Activated CD4-positive, alpha-beta T cell treated with anti-CD3 and anti-CD28 coated beads, Interleukin-2, amount 10 ng/mL, durations not matched to agents 7 days and 5 days (primary cell): Measurements from ENCODE around the gene CERS2. TPM values are rescaled to one million over a fixed set of nuclear protein-coding genes. Genes with fewer than 3 reads are reported as not detected.

Experiments
- CTCF ChIA-PET: fragments of 350-600 bp; sonication (Branson Sonifier 250); formaldehyde crosslinking; loops from one replicate; lab custom pipeline; 2021; ENCODE audit warnings: antibody characterized with exemption; lab: Charles Lee
- POLR2A ChIA-PET: fragments of 350-600 bp; sonication (Branson Sonifier 250); formaldehyde crosslinking; loops from one replicate; lab custom pipeline; 2021; ENCODE audit warnings: antibody characterized with exemption; lab: Charles Lee
- DNase-seq: peaks from one replicate; pipeline ENCODE4 v3.0.0-alpha.2; 2020
- H3K27ac Mint-ChIP-seq: one replicate; pipeline ENCODE4 v1.8.0; 2021; ENCODE audit warnings: mild to moderate bottlenecking, moderate library complexity, mixed read lengths
- H3K27me3 Mint-ChIP-seq: one replicate; pipeline ENCODE4 v1.8.0; 2021; ENCODE audit warnings: mixed read lengths
- H3K36me3 Mint-ChIP-seq: one replicate; pipeline ENCODE4 v1.8.0; 2021; ENCODE audit warnings: low read depth, mixed read lengths
- H3K4me1 Mint-ChIP-seq: one replicate; pipeline ENCODE4 v1.8.0; 2021; ENCODE audit warnings: mixed read lengths
- H3K4me3 Mint-ChIP-seq: one replicate; pipeline ENCODE4 v1.8.0; 2021; ENCODE audit warnings: mild to moderate bottlenecking, moderate library complexity, mixed read lengths
- H3K9me3 Mint-ChIP-seq: one replicate; pipeline ENCODE4 v1.8.0; 2021; ENCODE audit warnings: mixed read lengths
- total RNA-seq, 2 experiments: library from RNA; stranded (reverse); gene quantifications; one replicate each; pipeline ENCODE4 v1.2.3, GENCODE V29; 2021

CERS2 gene
- total RNA-seq, 2 experiments from 2014 or later = 173 to 192 TPM

GRCh38 chr1:150976401-150976821, 1.8 kb upstream of the CERS2 start:
- Mint-ChIP-seq H3K27ac (peak overlapping the region; percentile 74), H3K27me3 (no peaks in the 10 kb centered on the region), H3K36me3 (peaks cover 15% of the 10 kb centered on the region), H3K4me1 (peaks cover 64% of the 10 kb centered on the region), H3K4me3 (peak overlapping the region; percentile 78), H3K9me3 (no peaks in the 10 kb centered on the region)
- POLR2A ChIA-PET = interaction anchor here (0.6 kb wide), 1 partner anchor 317 kb away, joined by 3 read pairs; no protein-coding TSS in a partner anchor
- CTCF ChIA-PET = interaction anchor here (0.6 to 7.9 kb wide), 11 partner anchors 8 to 415 kb away, joined by 3 to 61 read pairs (median 4); partner anchors contain the start of gene MINDY1
- no peak for DNase-seq

GRCh38 chr1:150973836-150974579, 627 bp downstream of the CERS2 start:
- CTCF ChIA-PET = interaction anchor here (0.6 to 1.7 kb wide), 7 partner anchors 8 to 787 kb away, joined by 3 to 5 read pairs (median 3); partner anchors contain the start of gene ANXA9
- peak; percentile 39 for DNase-seq
- Mint-ChIP-seq H3K9me3 (no peaks in the 10 kb centered on the region), H3K27ac (peak overlapping the region; percentile 88), H3K4me1 (peaks cover 70% of the 10 kb centered on the region), H3K4me3 (peak overlapping the region; percentile 86), H3K36me3 (peaks cover 18% of the 10 kb centered on the region), H3K27me3 (no peaks in the 10 kb centered on the region)
- POLR2A ChIA-PET = interaction anchor here (0.9 to 1.2 kb wide), 3 partner anchors 22 to 33 kb away, joined by 3 read pairs; partner anchors contain the start of gene MINDY1

GRCh38 chr1:150973258-150973835, 1.3 kb downstream of the CERS2 start:
- H3K27ac Mint-ChIP-seq = peak overlapping the region; percentile 88
- no peak for DNase-seq
- H3K4me3 Mint-ChIP-seq = peak overlapping the region; percentile 86
- H3K36me3 Mint-ChIP-seq = peaks cover 21% of the 10 kb centered on the region
- POLR2A ChIA-PET = interaction anchor here (0.9 to 1.2 kb wide), 3 partner anchors 23 to 34 kb away, joined by 3 read pairs; partner anchors contain the start of gene MINDY1
- H3K27me3 Mint-ChIP-seq = no peaks in the 10 kb centered on the region
- no peaks in the 10 kb centered on the region for H3K9me3 Mint-ChIP-seq
- CTCF ChIA-PET = interaction anchor here (0.9 to 1.7 kb wide), 5 partner anchors 9 to 224 kb away, joined by 3 to 5 read pairs (median 3); partner anchors contain the start of gene ANXA9
- peaks cover 66% of the 10 kb centered on the region for H3K4me1 Mint-ChIP-seq

DNA sequence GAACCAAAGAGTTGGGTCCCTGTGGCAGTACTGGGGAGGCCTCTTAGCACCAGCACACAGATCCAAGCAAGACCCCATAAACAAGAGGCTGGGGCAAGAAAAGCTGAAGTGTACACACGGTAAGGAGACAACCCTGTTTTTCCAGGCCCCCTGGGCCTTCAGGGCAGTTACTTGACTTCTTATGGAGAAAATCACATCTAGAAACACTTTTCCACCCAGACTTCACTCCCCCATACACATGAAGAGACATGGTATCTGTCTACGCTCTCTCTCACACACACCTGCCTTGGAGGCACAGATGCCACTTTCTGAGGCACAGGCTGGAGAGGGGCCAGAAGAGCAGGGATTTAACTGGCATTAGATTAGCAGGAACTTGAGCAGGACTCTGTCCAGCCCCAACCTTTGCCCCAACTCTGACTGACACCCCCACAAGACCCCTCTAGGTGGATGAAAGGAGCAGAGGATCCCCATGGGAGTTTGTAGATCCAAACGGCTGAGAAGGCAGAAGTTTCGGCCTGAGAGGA, 2.2 kb downstream of the CERS2 start:
- H3K4me3 Mint-ChIP-seq = peak overlapping the region; percentile 86
- H3K9me3 Mint-ChIP-seq = no peaks in the 10 kb centered on the region
- H3K4me1 Mint-ChIP-seq = peaks cover 59% of the 10 kb centered on the region
- ChIA-PET POLR2A (no interaction called here), CTCF (interaction anchor here (1.7 kb wide), 1 partner anchor 10 kb away, joined by 3 read pairs; the partner anchor contains the start of gene ANXA9)
- peaks cover 29% of the 10 kb centered on the region for H3K36me3 Mint-ChIP-seq
- no peak for DNase-seq
- H3K27ac Mint-ChIP-seq = peak overlapping the region; percentile 88
- no peaks in the 10 kb centered on the region for H3K27me3 Mint-ChIP-seq

DNA sequence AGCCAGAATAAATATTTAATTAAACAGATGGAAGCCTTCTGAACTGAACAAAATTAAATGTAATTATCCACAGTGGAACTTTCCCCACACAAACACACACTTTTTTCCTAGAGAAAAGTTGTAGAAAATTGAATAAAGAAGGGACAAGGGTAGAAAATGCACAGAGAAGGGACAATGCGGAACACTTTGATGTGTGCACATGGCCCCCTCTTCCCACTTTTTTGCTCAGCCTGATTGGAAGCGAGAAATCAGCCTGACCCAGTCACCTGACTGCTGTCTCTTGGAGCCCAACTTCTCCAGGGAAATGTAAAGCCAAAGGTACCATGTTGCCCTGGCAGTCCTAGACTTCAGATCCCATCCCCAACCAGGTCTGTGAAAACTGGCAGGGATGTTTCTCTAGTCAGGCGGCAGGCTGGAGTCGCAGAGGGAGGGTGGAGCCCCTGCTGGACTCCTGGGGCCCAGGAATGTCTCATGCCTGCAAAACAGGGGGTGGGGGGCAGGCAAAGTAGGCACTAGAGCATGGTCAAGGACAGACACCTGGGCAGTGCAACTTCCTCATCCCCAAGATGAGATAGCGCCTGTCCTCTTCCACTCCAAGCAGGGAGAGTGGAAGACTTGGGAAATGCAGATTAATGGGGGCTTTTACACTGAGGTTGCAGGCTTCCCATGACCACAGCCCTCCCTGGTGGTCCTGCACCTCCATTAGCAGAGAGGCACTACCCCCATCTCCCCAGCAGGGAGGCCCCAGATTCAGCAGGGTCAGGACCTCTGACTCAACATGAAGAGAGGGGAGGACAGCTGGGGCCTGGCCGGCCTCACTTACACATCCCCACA, 2.8 kb downstream of the CERS2 start:
- CTCF ChIA-PET = no interaction called here
- Mint-ChIP-seq H3K4me3 (peak overlapping the region; percentile 86), H3K4me1 (peaks cover 52% of the 10 kb centered on the region), H3K9me3 (no peaks in the 10 kb centered on the region), H3K27me3 (no peaks in the 10 kb centered on the region), H3K36me3 (peaks cover 35% of the 10 kb centered on the region), H3K27ac (peak overlapping the region; percentile 88)
- no peak for DNase-seq
- POLR2A ChIA-PET = no interaction called here

GRCh38 chr1:150970808-150971582, 3.6 kb downstream of the CERS2 start:
- POLR2A ChIA-PET = no interaction called here
- Mint-ChIP-seq H3K27me3 (no peaks in the 10 kb centered on the region), H3K4me3 (no peak overlapping the region), H3K4me1 (peaks cover 44% of the 10 kb centered on the region), H3K9me3 (no peaks in the 10 kb centered on the region), H3K27ac (peak overlapping the region; percentile 50), H3K36me3 (peaks cover 42% of the 10 kb centered on the region)
- DNase-seq = no peak
- CTCF ChIA-PET = interaction anchor here (2.4 kb wide), 1 partner anchor 10 kb away, joined by 11 read pairs; the partner anchor contains the start of gene ANXA9

- no peak overlapping the region for H3K4me3 Mint-ChIP-seq
- no peak for DNase-seq
- H3K27ac Mint-ChIP-seq = no peak overlapping the region
- CTCF ChIA-PET = interaction anchor here (0.6 to 2.4 kb wide), 7 partner anchors 12 to 752 kb away, joined by 3 to 11 read pairs (median 4); partner anchors contain the start of gene ANXA9
- no peaks in the 10 kb centered on the region for H3K9me3 Mint-ChIP-seq
- H3K36me3 Mint-ChIP-seq = peaks cover 47% of the 10 kb centered on the region
- H3K4me1 Mint-ChIP-seq = peaks cover 39% of the 10 kb centered on the region
- POLR2A ChIA-PET = no interaction called here
- H3K27me3 Mint-ChIP-seq = no peaks in the 10 kb centered on the region
Observed at GRCh38 chr1:150969626-150970025, 5.0 kb downstream of the CERS2 start.

DNA sequence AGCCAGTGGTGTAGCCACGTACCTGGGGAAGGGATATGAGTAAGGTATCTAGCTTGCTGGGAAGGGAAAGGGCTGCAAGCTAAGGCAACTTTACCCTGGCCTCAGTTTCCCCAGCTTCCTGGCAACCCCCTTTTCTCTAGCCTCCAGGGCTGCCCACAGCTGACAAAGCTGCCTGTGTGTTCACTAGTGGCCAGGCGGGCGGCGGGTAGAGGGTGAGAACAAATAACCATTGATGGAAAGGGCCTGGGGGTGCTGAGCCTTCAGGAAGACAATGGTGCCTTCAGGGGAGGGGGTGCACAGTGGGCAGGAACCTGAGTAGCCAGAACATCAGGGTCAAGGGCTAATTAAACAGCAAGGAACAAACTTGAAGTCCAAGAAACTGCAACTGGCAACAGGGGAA, 6.1 kb downstream of the CERS2 start:
- H3K27ac Mint-ChIP-seq = no peak overlapping the region
- peaks cover 59% of the 10 kb centered on the region for H3K36me3 Mint-ChIP-seq
- POLR2A ChIA-PET = no interaction called here
- no peaks in the 10 kb centered on the region for H3K27me3 Mint-ChIP-seq
- no peak for DNase-seq
- peaks cover 37% of the 10 kb centered on the region for H3K4me1 Mint-ChIP-seq
- no peaks in the 10 kb centered on the region for H3K9me3 Mint-ChIP-seq
- no peak overlapping the region for H3K4me3 Mint-ChIP-seq
- CTCF ChIA-PET = no interaction called here

DNA sequence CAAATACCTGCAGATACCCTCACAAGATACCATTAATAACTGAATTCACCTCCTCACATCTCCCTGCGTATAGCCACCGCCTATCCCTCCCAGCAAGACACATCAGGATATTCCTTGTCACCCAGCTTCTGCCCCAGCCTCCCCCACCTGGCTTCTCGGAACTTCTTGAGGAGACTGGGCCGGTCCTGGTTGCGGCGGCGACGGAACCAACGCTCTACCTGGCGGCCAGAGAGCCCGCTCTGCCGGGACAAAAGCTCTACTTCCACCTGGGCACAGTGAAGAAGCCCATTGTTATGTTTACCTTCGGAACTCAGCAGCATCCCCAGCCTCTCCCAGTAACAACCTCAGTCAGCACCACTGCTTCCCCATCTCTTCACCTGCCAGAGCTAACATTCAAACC, 6.7 kb downstream of the CERS2 start:
- DNase-seq = no peak
- Mint-ChIP-seq H3K4me1 (peaks cover 36% of the 10 kb centered on the region), H3K27me3 (no peaks in the 10 kb centered on the region), H3K27ac (no peak overlapping the region), H3K4me3 (no peak overlapping the region), H3K36me3 (peaks cover 60% of the 10 kb centered on the region), H3K9me3 (no peaks in the 10 kb centered on the region)
- ChIA-PET CTCF (no interaction called here), POLR2A (no interaction called here)

DNA sequence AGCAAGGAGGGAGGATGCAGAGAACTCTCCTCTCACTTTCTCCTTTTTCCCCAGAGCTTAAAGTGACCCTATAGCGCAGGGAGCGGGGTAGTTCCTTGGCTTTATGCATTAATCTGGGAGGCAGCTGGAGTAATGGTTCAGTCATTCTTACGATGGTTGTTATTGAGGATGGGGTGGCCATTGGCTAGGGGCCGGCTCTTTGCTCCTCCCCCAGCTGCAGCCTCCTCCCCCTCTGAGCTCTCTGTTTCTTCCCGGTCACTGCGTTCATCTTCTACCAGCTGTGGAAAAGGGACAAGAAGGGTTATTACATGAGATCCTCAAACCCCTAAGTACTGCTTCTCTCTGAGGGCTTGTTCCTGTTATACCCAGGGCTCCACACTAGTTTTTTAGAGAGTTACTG, 8.6 kb downstream of the CERS2 start:
- H3K9me3 Mint-ChIP-seq = no peaks in the 10 kb centered on the region
- no peak overlapping the region for H3K4me3 Mint-ChIP-seq
- no peak for DNase-seq
- H3K4me1 Mint-ChIP-seq = peaks cover 25% of the 10 kb centered on the region
- H3K36me3 Mint-ChIP-seq = peaks cover 66% of the 10 kb centered on the region
- H3K27me3 Mint-ChIP-seq = no peaks in the 10 kb centered on the region
- POLR2A ChIA-PET = interaction anchor here (1.0 kb wide), 1 partner anchor 43 kb away, joined by 3 read pairs; no protein-coding TSS in a partner anchor
- CTCF ChIA-PET = interaction anchor here (1.1 to 1.8 kb wide), 6 partner anchors 10 to 63 kb away, joined by 3 to 6 read pairs (median 4); no protein-coding TSS in a partner anchor
- no peak overlapping the region for H3K27ac Mint-ChIP-seq

DNA sequence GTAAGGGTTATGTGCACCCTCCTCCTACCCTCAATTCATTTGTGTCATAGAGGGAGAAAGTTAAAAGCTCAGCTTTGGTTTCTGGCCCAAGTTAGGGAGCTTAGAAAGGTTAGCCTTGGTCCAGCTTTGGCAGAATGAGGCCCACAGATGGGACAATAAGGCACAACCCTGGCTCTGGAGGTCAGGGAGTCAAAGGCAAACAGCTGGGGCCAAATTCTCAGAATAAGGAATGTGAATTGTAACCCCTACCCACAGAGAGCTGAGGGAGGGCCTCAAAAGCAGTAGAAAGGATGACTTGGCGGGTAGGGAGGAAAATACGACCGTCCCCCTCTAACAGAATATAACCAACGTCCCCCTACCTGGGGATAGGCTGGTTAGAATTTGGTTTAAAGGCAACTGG, 9.0 kb downstream of the CERS2 start:
- DNase-seq = no peak
- ChIA-PET CTCF (interaction anchor here (0.7 to 1.8 kb wide), 6 partner anchors 9 to 63 kb away, joined by 3 to 6 read pairs (median 4); no protein-coding TSS in a partner anchor), POLR2A (interaction anchor here (1.0 kb wide), 1 partner anchor 43 kb away, joined by 3 read pairs; no protein-coding TSS in a partner anchor)
- Mint-ChIP-seq H3K27me3 (no peaks in the 10 kb centered on the region), H3K9me3 (no peaks in the 10 kb centered on the region), H3K36me3 (peaks cover 65% of the 10 kb centered on the region), H3K4me3 (no peak overlapping the region), H3K27ac (no peak overlapping the region), H3K4me1 (peaks cover 21% of the 10 kb centered on the region)
